GM19372 (cell line): ENCODE measurements around the gene KSR1.
"Not testable (repeated sequence)": the region's sequence is repeated elsewhere in the genome, so short reads cannot be mapped to it uniquely, and the experiment has no call there.

Source experiments
- ATAC-seq: cut with Tn5 transposase; IDR thresholded peaks from one replicate; pipeline ENCODE4 v1.9.1; 2021; ENCODE audit warnings: mild to moderate bottlenecking, low read depth, moderate library complexity; ENCODE audit not compliant: unreplicated experiment

The KSR1 gene

DNA sequence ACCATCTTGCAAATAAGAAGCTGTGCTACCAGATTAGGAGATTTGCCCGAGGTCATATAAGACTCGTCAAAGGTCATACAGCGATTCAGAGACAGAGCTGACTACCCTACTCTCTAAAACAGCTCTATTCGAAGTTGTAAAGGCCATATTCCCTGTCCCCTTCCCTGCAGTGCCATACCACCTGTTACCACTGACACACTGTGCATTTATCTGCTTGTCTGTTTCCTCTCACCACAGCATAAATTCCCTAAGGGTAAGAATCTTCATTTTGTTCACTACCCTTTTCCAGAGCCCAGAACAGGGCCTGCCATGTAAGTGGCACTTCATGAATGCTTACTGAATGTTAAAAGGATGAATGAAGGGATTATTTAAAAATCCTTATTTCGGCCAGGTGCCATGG is 3.4 kb upstream of the KSR1 start:
- no peak for ATAC-seq

DNA sequence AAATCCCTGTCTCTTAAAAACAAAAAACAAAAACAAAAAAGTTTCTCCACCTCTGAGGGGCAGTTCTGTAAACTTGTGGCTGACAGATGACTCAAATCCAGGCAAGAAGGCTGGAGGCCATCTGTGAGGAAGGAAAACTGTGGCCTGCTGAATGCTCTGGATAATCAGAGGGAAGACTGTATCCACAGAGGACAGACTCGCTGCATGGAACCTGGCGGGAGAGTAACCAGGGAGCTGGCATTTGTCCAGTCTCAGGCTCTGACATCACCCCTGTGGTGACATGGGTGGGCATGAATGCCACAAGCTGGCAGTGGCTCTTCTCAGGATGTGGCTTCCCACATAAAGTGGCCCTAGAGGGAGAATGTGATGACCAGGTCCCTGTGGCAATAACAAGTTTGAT is 2.8 kb upstream of the KSR1 start:
- no peak for ATAC-seq

- ATAC-seq = no peak
Observed at GRCh38 chr17:27454089-27454488, 2.2 kb upstream of the KSR1 start.

DNA sequence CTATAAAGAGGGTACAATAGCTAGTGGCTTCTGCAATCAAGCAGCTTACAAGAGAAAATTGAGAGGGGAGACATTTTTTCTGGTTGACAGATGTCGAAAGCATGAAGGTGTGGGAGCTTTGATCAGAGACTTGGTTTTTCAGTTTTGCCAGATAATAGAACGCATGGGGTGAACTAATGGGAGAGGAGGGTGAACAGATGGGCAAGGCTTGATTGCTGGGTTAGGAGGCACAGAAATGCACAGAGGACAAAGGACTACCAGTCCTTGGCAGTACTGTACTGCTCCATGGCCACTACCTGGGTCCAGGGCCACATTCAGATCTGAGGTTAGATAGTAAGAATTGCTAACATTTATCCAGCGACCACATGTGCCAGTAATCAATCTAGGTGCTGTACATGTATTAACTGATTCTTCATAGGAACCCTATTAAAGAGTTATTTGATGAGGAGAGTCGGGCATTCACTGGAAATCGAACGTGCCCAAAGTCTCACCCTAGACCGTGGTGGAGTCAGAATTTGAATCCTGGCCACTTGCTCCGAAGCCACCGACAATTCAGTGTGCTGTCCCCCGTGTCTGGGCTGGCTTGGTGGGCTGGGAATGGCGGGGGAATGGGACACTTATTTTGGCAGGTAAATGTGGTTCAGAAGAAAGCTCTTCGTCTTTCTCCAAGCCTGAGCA is 873 bp upstream of the KSR1 start:
- ATAC-seq = no peak

GRCh38 chr17:27456681-27457359 is 572 bp downstream of the KSR1 start:
- peak; percentile 12 for ATAC-seq

DNA sequence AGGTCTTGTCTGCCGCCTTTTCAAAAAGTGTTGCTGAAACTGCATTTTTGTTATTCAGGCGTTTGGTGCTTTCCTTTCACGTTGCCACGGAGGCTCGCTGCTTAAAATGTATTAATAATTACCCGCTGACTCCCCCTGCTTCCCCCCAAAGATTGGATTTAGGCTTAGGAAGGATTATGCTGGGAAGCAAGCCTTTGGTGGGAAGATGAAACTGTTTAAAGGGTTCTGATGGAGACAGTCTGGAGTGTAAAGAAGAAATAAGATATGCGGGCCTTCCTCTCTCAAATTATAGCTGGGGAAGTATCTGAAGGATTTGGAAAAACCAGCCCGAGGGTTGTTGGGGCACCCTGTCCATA is 1.1 kb downstream of the KSR1 start:
- ATAC-seq = no peak

DNA sequence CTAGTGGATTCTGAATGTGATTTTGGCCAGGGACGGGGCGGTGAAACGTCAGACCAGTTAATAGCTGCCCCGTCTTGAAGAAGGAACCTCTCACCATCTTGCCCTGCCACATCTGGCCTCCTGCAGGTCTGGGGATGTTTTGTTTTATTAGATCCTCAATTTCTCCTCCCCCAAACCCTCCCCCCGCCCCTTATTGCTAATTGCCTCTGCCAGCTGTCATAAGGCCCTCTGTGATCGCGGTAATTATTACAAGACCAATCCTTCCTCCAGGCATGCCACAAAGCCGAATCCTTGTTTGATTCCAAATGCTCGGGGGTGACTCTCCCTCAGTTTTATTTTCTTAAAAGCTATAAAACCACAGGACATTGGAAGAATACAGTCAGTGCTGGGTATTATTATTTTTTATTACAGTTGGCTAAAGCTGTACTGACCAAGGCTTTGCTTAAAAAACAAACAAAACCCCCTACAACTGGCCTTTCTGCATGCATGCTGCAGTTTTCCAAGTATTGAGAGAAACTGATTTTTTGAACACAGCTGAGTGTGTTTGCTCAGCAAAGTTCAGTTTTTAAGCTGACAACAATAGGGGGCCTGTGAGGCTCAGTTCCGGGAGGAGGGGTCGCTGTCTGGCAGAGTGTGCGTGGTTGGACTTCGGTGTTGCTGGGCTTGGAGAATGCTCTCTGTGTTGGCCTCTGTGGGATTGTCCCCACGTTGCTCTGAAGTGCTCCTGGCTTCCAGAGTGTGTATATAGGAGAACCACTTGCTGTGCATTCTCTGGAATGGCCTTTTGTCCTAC is 1.7 kb downstream of the KSR1 start:
- no peak for ATAC-seq

GRCh38 chr17:27458524-27458908 is 2.3 kb downstream of the KSR1 start:
- ATAC-seq = no peak

DNA sequence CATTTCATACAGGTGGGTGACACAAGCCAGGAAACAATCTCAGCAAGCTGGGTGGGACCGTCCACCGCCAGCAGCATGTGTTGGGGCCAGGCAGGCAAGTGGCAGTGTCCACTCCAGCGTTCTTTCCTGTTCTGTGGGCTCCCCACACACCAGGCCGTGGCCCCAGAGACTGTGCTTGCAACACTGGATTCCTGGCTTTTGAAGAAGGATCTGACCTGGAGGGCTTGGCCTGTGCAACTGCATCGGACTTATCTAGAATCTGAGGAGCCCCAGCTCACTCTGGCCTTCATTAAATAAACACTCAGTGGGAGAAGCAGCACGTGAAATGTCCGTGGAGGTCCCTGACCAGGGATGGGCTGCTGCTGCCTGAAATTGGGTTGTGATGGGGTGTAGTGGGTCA is 3.2 kb downstream of the KSR1 start:
- no peak for ATAC-seq

DNA sequence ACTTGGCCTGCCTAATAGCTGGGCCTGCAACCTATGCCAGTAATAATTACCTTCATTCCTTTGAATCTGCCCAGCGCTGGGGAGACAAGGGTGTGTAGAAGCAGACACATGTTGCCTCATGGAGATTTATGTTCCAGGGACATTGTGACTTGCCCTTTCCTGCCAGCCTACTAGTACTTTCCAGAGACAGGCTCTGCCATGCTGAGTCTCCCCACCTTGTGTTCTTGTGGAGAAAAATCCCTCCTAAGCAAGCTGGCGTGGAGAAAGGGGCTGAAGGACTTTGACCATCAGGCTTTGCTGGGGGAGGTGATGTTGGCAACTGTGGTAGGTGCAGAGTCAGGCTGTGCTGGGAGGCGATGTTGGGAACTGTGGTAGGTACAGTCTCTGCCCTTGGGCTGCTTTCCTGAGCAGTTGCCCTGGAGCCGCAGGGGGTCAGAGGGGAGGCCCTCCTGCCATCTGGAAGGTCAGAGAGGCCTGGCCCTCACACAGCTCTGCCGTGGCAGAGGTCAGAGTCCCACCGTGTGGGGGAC is 4.0 kb downstream of the KSR1 start:
- no peak for ATAC-seq

DNA sequence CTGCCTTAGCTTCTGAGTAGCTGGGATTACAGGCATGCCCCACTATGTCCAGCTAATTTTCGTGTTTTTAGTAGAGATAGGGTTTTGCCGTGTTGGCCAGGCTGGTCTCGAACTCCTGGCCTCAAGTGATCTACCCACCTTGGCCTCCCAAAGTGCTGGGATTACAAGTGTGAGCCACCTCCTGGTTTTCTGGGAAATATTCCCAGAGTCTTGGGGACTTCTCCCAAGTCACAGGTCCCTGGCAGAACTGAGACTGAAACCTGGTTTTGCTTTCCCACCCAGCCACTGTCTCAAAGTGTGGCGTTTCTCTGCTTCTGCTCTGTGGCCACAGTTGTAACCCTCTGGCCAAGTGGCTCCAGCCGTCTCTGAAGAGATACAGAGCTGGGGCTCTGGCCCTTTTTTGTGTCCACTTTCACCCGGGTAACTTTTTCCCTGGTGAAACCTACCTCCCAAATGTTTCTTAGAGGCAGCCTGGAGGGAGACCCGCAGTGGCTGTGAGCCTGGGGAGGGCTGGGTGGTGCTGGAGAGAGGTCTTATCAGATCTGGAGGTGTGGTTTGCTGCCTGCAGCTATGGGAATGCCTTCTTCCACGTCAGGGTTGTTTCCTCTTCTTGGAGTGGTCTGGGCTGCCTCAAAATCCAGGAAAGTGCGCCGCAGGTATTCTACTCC is 5.1 kb downstream of the KSR1 start:
- ATAC-seq = no peak

- no peak for ATAC-seq
Observed at GRCh38 chr17:27462149-27462548, 5.9 kb downstream of the KSR1 start.

- no peak for ATAC-seq
Observed at GRCh38 chr17:27462714-27463113, 6.5 kb downstream of the KSR1 start.

DNA sequence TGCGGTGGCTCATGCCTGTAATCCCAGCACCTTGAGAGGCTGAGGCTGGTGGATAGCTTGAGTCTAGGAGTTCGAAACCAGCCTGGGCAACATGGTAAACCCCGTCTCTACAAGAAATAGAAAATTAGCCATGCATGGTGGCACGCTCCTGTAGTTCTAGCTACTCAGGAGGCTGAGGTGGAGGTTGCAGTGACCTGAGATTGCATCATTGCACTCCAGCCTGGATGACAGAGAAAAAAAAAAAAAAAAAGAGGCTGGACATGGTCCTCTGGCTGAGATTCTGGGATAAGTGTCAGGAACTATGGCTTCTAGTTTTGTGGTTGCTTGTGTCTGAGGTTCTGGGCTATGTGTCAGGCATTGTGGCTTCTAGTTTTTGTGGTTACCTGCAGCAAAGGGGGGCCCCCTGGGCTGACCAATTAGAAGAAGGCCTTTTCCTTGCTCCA is 7.0 kb downstream of the KSR1 start:
- no peak for ATAC-seq

DNA sequence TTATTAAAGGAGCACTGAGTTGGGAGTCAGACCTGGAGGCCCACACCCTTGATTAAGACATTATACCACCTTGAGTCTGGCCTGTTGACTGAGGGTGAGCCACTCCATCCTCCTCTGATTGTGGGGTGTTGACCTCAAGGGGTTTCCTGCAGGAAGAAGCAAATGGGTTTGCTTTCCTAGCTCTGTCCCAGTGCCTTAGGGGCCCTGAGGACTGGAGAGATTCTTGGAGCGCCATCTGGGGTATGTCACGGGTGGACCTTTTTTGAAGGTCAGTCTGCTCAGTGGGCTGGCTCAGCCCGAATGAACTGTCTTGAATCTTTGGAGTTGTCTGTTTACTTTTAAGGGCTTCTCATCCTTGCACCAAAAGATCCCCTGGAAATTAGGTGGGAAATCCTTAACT is 7.8 kb downstream of the KSR1 start:
- ATAC-seq = not testable (repeated sequence)

GRCh38 chr17:27464431-27464830 is 8.2 kb downstream of the KSR1 start:
- no peak for ATAC-seq

- ATAC-seq = not testable (repeated sequence)
Observed at GRCh38 chr17:27465875-27466274, 9.6 kb downstream of the KSR1 start.

DNA sequence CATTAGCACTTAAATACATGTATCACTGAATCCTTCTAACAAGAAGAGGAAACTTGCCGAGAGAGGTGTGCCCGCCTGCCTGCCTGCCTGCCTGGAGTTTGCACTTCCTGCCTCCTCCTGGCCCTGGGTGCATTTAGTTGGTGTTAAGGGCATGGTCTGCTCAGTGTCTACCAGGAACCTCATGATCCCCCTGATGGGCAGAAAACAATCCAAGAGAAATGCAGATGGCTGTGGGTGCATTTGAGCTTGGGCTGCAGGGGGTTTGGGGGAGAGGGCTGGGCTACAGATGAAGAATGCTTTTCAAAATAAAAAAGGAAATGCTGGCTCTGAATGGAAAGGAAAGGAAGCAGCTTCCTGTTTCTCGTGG is 10.1 kb downstream of the KSR1 start:
- ATAC-seq = no peak

DNA sequence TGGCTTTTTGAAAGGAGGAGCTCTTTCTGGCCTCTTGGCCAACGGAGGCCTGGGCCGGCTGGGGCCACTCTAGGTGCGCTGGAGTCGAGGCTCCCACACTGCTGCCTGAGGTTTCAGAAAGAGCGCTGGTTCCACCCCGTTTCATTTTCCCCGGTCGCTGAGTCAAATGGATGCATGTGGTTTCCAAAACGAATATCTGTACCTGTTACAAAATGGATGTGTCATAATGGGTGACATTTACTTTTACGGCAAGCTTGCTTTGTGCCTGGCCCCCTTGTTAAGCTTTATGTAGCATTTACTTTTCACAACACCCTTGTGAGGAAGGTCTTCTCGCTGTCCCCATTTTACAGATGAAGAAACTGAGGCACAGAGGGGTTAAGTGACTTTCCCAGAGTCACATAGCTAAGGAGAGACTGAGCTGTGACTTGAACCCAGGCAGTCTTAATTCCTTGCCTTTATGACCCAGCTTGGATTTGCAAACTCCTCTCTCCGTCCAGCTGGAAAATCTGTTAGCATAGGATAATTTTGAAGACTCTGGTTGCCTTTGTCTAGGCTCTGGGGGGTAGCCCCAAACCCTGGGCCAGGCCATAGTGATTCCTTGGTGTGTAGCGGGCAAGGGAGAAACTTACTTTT is 10.6 kb downstream of the KSR1 start:
- peak; percentile 67 for ATAC-seq

GRCh38 chr17:27469256-27469655 is 13.0 kb downstream of the KSR1 start:
- no peak for ATAC-seq
